Myocyte (in vitro differentiated cells): ENCODE results near the gene ARL4D. TPM values are rescaled to one million over a fixed set of nuclear protein-coding genes. Genes with fewer than 3 reads are reported as not detected.

Experiments
- microRNA counts: library from miRNA; unstranded; fragments of <30 nt; microRNA quantifications from one replicate; lab custom pipeline; 2016
- total RNA-seq: library from RNA; depleted of rRNA; stranded (reverse); fragments of >200 nt; gene quantifications from 2 replicates; pipeline ENCODE4 v1.2.3, GENCODE V29; 2014

Gene ARL4D
- total RNA-seq, 1 donor from 2014 or later = 54.6 TPM

MicroRNAs encoded within 50 kb of the gene (microRNA counts, 767-probe panel; counts per million panel counts)
- microRNA hsa-miR-2117 (lab: Ali Mortazavi, UCI) = not detected

Other genes with a start within 250 kb of the ARL4D start
- 106 and 135 TPM in 2 replicates for gene NBR1, start 227.8 kb upstream of the ARL4D start, total RNA-seq
- gene TMEM106A, start 187.1 kb upstream of the ARL4D start, total RNA-seq = 2.2 and 2.9 TPM in 2 replicates
- 0.62 TPM in 1 of 2 replicates, not detected in the other for gene CCDC200, start 170.4 kb upstream of the ARL4D start, total RNA-seq
- not detected in 2 replicates for gene RNU2-1, start 165.0 kb upstream of the ARL4D start, total RNA-seq
- gene DHX8, start 85.0 kb downstream of the ARL4D start, total RNA-seq = 33.3 and 39.3 TPM in 2 replicates
- 3.0 and 7.9 TPM in 2 replicates for gene ETV4, start 147.3 kb downstream of the ARL4D start, total RNA-seq